Frontal cortex (tissue), 4 donors: Measurements from ENCODE around the gene BCOR. TPM values are rescaled to one million over a fixed set of nuclear protein-coding genes. Genes with fewer than 3 reads are reported as not detected.
A peak's percentile ranks its signal among the peaks of the same experiment; 100 is the strongest.

ENCODE experiments used
- DNase-seq, 2 donors: peaks; one replicate each; pipeline ENCODE4 v3.0.0; 2012; ENCODE audit warnings: low spot score in 2 of 2
- FAIRE-seq: peaks from 2 replicates; lab custom pipeline; 2012; peaks lifted over from hg19 to GRCh38; lab: Jason Lieb, UNC
- total RNA-seq: library from RNA; depleted of rRNA; stranded (reverse); fragments of >200 nt; gene quantifications from one replicate; pipeline ENCODE4 v1.2.3, GENCODE V29; 2014
- donor health status: control.
- donor health status: control.
- donor health status: control.

BCOR gene
- total RNA-seq, 1 donor from 2014 or later = 26.5 TPM

DNA sequence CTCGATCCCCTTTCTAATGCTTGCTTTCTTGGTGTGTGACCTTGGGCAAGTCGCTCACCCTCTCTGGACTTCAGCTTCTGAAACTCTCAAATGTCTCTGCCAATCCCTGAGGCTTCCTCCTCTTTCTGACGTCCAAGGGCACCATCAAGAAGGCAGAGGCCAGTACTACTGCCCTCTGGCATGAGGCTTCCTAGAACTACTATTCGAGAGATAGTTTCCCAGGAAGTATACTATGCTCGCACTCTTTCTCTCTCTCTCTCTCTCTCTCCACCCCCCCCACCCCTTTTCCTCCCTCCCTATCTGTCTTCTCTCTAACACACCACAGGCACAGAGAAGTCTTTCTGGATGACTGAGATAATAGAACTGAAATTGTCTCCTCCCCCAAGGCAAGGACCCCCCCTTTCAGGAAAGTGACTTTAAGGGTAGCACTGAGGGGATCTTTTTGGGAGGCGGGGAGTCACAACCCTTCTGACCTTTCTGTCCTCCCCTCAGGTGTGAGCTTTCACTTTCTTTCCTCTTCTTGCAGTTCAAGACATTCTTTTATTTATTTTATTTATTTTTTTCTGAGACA lies 20.0 kb upstream of the BCOR start:
- no peak for FAIRE-seq
- no peak for DNase-seq

- FAIRE-seq (no peak), DNase-seq (no peak)
Observed at GRCh38 chrX:40116925-40117324, 19.2 kb upstream of the BCOR start.

DNA sequence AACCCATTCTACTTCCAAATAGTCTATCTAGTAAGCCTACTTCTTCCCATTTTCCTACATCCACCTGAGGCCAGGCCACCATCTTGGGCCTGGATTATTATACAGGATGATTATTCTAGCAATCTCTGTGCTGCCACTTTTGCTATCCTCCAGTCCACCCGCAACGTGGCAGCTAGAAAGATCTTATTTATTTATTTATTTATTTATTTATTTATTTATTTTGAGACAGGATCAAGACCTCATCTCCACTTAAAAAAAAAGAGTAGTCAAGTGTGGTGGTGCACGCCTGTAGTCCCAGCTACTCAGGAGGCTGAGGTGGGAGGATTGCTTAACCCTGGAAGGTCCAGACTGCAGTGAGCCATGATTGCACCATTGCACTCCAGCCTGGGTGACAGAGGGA lies 15.2 kb upstream of the BCOR start:
- no peak for DNase-seq
- FAIRE-seq = no peak

DNA sequence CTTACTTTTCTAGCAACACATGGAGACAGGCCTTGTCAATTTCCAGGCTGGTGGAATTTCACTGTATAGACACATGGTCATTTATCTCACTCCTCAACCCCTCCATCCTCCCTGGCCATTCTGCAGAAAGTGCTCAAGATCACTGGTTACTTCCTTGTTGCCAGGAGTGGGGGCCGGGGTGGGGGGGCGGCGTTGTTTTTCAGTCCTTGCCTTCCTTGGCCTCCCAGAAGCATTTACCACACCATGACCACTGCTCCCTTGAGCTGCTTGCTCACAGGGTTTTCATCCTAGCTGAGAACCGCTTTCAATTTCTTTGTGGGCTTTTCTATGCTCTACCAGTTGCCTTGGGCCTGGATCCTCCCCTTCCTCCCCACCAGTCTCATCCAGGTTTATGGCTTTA lies 14.1 kb upstream of the BCOR start:
- DNase-seq = no peak
- FAIRE-seq = no peak

DNA sequence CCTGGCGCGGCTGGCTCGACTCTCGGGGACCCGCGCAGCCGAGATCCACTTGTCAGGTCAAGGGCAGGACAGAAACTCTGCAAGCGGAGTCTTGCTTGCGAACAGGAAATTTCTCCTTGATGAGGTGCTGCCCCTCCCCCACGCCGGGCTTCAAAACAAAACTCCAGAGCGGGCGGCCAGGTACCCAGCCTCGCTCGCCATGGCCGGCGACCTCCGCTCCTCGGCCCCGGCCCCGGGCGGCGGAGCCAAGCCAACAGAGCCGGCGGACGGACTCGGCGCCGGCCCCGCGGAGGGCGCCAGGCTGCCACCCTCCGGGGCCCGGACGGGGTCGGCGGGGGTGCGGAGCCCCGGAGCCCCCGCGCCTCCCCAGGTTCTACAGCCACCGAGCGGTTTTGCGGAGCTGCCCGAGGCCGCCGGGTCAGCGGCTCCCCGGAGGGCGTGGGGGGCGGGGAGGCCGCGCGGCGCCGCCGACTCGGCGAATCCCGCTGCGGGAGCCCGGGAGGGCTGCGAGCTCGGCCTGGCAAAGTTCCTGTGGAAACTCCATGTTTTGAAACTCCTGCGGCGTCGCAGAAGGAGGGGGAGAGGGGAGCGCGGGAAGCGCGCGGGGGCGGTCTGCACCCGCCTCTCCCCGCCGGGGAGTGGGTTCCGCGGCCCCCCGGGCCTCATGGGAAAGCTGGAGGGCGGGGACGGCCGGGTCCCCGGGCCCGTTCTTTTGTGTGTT lies 11.7 kb upstream of the BCOR start:
- FAIRE-seq = no peak

DNA sequence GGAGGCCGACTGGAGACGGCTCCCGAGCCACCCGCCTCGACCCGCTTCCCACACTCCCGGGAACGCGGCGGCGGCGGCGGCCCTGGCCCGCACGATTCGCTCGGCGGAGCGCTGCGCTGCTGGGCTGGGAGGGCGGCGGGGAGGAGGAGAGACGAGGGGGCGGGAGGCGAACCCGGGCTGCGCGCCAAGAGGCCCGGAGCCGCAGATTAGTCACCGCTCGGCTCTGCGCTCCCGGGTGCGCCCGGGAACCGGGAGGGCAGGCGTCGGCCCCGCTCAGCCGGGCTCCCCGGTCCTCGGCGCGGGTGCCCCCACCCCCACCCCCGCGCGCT lies 11.2 kb upstream of the BCOR start:
- FAIRE-seq (no peak), DNase-seq (peak; percentile 74)

More for the DNA sequence above, 11.7 kb upstream of the BCOR start:
- peak in 1 of 2 donors; percentile 54 for DNase-seq

GRCh38 chrX:40108162-40108958 lies 10.6 kb upstream of the BCOR start:
- FAIRE-seq (no peak), DNase-seq (peak in 1 of 2 donors; percentile 50)

- DNase-seq (peak in 1 of 2 donors; percentile 68), FAIRE-seq (no peak)
Observed at GRCh38 chrX:40107291-40108161, 9.8 kb upstream of the BCOR start.

DNA sequence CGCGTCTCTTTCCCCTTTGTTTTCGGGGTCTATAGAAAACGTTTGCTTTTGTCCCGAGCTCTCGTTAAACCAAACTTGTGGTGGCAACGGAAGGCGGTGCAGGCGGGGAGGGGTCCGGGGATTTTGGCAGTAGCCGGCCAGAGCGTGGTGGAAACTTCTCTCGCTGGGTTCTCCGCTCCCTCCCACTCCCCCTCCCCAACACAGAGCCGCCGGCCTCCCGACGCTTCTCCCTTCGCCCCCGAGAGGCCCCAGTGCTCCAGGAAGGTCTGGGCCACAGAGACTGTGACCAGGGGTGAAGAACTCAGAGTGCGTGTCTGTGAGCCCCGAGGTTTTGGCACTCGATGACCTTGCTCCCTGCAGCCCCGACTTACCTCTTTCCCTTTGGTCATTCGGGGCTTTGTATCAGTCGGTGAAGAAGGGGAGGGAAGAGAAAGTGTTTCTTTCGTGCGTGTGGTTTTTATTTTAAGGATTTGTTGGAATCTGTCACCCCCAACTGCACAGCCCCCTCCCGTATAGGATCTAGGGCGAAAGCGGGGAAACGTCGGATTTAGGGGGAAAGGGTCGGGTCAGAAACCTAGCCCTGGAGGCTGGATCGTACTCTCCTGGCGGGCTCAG lies 9.0 kb upstream of the BCOR start:
- FAIRE-seq (no peak), DNase-seq (peak in 1 of 2 donors; percentile 53)

DNA sequence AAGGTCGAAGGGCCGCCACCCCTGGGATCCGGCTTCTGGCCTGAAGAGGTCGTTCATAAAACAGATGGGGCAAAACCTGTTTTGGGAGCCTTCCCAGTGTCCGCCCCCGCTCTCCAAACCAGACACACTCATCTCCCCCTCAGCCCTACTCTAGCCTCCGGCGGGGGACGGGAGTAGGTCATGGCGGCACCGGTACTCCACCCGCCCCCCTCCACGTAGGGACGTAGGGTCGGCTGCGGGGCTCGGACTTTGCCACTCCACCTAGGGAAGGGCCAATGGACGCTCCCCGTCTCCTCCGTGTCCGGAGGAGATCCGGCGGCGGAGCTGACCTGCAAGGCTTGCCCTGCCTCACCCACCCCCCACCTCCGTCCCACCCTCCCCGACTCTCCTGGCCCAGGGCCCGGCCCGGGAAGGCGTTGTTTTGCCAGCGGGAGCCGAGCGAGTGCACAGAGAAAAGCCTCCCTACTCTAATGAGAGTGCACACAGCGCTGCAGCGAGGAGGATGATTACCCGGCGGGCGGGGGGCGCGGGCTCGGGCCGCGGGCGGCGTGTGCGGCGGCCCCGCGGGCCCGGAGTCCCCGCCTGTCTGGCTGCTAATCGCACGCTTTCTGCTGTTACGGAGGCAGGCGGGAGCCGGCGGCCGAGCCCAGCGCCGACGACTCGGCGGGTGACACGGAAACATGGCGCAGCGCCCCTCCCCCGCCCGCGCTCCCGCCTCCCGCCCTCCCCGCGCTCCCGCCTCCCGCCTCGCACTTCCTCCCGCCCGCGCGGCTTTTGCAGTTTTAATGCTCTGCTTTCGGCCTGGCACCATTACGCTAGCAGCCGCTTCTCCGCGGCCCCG lies 8.3 kb upstream of the BCOR start:
- DNase-seq (peak in 1 of 2 donors; percentile 80), FAIRE-seq (no peak)

- no peak for FAIRE-seq
- peak in 1 of 2 donors; percentile 74 for DNase-seq
Observed at GRCh38 chrX:40104985-40105834, 7.5 kb upstream of the BCOR start.

- DNase-seq (peak in 1 of 2 donors; percentile 52), FAIRE-seq (no peak)
Observed at GRCh38 chrX:40104630-40104984, 6.8 kb upstream of the BCOR start.

- FAIRE-seq = no peak
- DNase-seq = no peak
Observed at GRCh38 chrX:40103565-40104323, 6.0 kb upstream of the BCOR start.

- DNase-seq (no peak), FAIRE-seq (no peak)
Observed at GRCh38 chrX:40102393-40103381, 4.9 kb upstream of the BCOR start.

- DNase-seq (no peak), FAIRE-seq (no peak)
Observed at GRCh38 chrX:40101430-40101802, 3.7 kb upstream of the BCOR start.
